ENCODE data around the gene SERPINB7. TPM values are rescaled to one million over a fixed set of nuclear protein-coding genes. Genes with fewer than 3 reads are reported as not detected.

SERPINB7 gene
- total RNA-seq, 1 experiment from 2014 or later: not detected

DNA sequence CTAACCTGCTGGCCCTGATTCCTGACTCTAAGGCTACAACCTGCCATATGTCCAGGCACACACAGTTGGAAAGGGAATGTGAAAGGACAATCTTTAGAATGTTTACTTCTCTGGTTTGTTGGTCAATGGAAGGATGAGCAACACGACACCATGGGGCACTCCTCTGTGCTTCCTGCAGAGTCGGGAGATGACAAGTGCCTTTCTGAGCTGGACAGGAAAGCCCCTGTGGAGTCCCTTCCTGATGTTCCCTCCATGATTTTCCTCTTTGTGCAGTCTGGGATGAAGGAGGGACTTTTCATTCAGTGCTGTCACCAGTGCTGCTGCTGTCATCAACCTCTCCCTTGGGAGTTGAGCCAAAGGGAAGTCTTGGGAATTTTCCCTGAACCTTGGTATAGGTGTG, 22.6 kb upstream of the SERPINB7 start:
- no TSS peak for BruUV-seq (replicated peaks)
- Histone ChIP-seq H3K27ac (ENCODE audit: low read depth, low read length) (no peak overlapping the region), H3K4me3 (replicated peaks in 1 of 2; ENCODE audit: low read depth in 1 of 2, low read length in 2 of 2) (no peak overlapping the region), H3K9me2 (ENCODE audit: insufficient read depth) (no peaks in the 10 kb centered on the region), H4K20me1 (ENCODE audit: insufficient read depth) (no peaks in the 10 kb centered on the region), H3K36me3 (ENCODE audit: control insufficient read depth in 1 of 2, insufficient read depth in 2 of 2, low read length in 2 of 2) (no peaks in the 10 kb centered on the region), H3K4me1 (ENCODE audit: control insufficient read depth in 1 of 2, insufficient read depth in 2 of 2, low read length in 2 of 2) (no peaks in the 10 kb centered on the region), H3K9me3 (ENCODE audit: control insufficient read depth in 1 of 2, insufficient read depth in 1 of 2, low read depth in 1 of 2, low read length in 2 of 2) (no peaks in the 10 kb centered on the region), H3K9ac (ENCODE audit: low read length) (no peak overlapping the region), H3K27me3 (ENCODE audit: insufficient read depth, low read length) (no peaks in the 10 kb centered on the region), H2AFZ (ENCODE audit: low read depth, low read length, poor library complexity, severe bottlenecking) (no peak overlapping the region), H3K4me2 (ENCODE audit: low read length) (no peak overlapping the region), H3K79me2 (ENCODE audit: insufficient read depth, low read length) (no peaks in the 10 kb centered on the region)
- ATAC-seq: no peak
- no peak for TF ChIP-seq EGR1 (IDR thresholded peaks at IDR 0.05; ENCODE audit: low read depth)
- TF ChIP-seq RAD21 (IDR thresholded peaks at IDR 0.05; ENCODE audit: low read depth): no peak
- TF ChIP-seq SIN3A (IDR thresholded peaks at IDR 0.05; ENCODE audit: low read depth): no peak
- no peak for TF ChIP-seq ELF1 (IDR thresholded peaks at IDR 0.05; ENCODE audit: borderline replicate concordance, low read depth)
- TF ChIP-seq, protein P1, sequence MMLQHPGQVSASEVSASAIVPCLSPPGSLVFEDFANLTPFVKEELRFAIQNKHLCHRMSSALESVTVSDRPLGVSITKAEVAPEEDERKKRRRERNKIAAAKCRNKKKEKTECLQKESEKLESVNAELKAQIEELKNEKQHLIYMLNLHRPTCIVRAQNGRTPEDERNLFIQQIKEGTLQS (IDR thresholded peaks at IDR 0.05): no peak
- TF ChIP-seq JUND (IDR thresholded peaks at IDR 0.05): no peak
- no peak for TF ChIP-seq YY1 (IDR thresholded peaks at IDR 0.05; ENCODE audit: extremely low read depth, insufficient replicate concordance, low read depth, low read length)
- TF ChIP-seq, protein P2, sequence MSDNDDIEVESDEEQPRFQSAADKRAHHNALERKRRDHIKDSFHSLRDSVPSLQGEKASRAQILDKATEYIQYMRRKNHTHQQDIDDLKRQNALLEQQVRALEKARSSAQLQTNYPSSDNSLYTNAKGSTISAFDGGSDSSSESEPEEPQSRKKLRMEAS (IDR thresholded peaks at IDR 0.05): no peak
- no peak for TF ChIP-seq POLR2A (IDR thresholded peaks at IDR 0.05; ENCODE audit: borderline replicate concordance, extremely low read depth, insufficient read depth, insufficient read length)
- TF ChIP-seq, protein P3, sequence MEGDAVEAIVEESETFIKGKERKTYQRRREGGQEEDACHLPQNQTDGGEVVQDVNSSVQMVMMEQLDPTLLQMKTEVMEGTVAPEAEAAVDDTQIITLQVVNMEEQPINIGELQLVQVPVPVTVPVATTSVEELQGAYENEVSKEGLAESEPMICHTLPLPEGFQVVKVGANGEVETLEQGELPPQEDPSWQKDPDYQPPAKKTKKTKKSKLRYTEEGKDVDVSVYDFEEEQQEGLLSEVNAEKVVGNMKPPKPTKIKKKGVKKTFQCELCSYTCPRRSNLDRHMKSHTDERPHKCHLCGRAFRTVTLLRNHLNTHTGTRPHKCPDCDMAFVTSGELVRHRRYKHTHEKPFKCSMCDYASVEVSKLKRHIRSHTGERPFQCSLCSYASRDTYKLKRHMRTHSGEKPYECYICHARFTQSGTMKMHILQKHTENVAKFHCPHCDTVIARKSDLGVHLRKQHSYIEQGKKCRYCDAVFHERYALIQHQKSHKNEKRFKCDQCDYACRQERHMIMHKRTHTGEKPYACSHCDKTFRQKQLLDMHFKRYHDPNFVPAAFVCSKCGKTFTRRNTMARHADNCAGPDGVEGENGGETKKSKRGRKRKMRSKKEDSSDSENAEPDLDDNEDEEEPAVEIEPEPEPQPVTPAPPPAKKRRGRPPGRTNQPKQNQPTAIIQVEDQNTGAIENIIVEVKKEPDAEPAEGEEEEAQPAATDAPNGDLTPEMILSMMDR (IDR thresholded peaks at IDR 0.05 in 2 of 3, conservative IDR thresholded peaks at IDR 0.05 in 1 of 3; ENCODE audit: borderline replicate concordance in 1 of 3, insufficient read depth in 1 of 3, low read depth in 2 of 3, low read length in 2 of 3): no peak
- no peak for TF ChIP-seq ZFX (IDR thresholded peaks at IDR 0.05)
- TF ChIP-seq SRF (IDR thresholded peaks at IDR 0.05; ENCODE audit: low read depth): no peak
- no peak for TF ChIP-seq FOSL1 (IDR thresholded peaks at IDR 0.05; ENCODE audit: low read depth)
- TF ChIP-seq ZNF274 (IDR thresholded peaks at IDR 0.05; ENCODE audit: low read depth, low read length): no peak
- no peak for TF ChIP-seq EZH2 (IDR thresholded peaks at IDR 0.05)
- TF ChIP-seq TCF7L2 (IDR thresholded peaks at IDR 0.05; ENCODE audit: borderline replicate concordance, extremely low read depth, insufficient read depth, insufficient read length): no peak
- CTCF ChIA-PET: interaction anchor here (0.8 kb wide), 1 partner anchor 169 kb away, joined by 3 read pairs; no protein-coding TSS in a partner anchor
- POLR2A ChIA-PET: interaction anchor here (0.6 kb wide), 1 partner anchor 11 kb away, joined by 3 read pairs; no protein-coding TSS in a partner anchor
- DNase-seq (ENCODE audit: low read depth, low spot score): no peak
- intact Hi-C loops (cut with micrococcal nuclease): no loop called here
- RAD21 ChIA-PET (ENCODE audit: low non-redundant PET in 1 of 2, low total read pairs in 2 of 2, uncharacterized antibody in 2 of 2, unreplicated experiment in 2 of 2): no interaction called here
